Measurements from ENCODE around the gene TFPT.

TFPT gene

DNA sequence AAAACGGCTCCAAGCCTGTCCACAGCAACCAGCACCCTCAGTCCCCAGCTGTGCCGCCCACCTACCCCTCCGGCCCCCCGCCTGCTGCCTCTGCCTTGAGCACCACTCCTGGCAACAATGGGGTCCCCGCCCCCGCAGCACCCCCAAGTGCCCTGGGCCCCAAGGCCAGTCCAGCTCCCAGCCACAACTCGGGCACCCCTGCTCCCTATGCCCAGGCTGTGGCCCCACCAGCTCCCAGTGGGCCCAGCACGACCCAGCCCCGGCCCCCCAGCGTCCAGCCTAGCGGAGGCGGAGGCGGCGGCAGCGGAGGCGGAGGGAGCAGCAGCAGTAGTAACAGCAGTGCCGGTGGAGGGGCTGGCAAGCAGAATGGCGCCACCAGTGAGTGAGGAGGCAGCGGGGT lies 32.7 kb upstream of the TFPT start:
- no peak for DNase-seq

GRCh38 chr19:54147676-54148075 lies 32.2 kb upstream of the TFPT start:
- no peak for DNase-seq

GRCh38 chr19:54145541-54146158 lies 30.2 kb upstream of the TFPT start:
- no peak for DNase-seq

- no peak for DNase-seq
Observed at GRCh38 chr19:54142166-54142780, 26.8 kb upstream of the TFPT start.

DNA sequence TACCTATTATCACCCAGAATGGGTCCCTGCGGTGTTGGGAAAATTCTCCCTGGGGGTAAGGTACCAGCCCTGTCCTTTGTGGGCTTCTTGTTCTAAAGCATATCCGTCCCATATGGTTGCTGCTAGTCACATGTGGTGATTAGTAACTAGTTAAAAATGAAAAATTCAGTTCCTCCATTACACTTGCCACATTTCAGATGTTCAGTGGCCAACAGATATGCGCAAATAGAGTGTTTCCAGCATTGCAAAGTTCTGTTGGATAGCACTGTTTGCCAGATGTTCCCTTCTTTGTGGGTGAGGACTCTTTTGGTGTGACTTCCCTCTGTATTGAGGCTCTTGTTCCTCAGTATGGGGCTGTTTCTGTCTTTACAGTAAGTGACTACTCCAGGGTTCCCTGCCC lies 25.9 kb upstream of the TFPT start:
- no peak for DNase-seq

- DNase-seq: peak; percentile 57
Observed at GRCh38 chr19:54138489-54139256, 23.2 kb upstream of the TFPT start.

DNA sequence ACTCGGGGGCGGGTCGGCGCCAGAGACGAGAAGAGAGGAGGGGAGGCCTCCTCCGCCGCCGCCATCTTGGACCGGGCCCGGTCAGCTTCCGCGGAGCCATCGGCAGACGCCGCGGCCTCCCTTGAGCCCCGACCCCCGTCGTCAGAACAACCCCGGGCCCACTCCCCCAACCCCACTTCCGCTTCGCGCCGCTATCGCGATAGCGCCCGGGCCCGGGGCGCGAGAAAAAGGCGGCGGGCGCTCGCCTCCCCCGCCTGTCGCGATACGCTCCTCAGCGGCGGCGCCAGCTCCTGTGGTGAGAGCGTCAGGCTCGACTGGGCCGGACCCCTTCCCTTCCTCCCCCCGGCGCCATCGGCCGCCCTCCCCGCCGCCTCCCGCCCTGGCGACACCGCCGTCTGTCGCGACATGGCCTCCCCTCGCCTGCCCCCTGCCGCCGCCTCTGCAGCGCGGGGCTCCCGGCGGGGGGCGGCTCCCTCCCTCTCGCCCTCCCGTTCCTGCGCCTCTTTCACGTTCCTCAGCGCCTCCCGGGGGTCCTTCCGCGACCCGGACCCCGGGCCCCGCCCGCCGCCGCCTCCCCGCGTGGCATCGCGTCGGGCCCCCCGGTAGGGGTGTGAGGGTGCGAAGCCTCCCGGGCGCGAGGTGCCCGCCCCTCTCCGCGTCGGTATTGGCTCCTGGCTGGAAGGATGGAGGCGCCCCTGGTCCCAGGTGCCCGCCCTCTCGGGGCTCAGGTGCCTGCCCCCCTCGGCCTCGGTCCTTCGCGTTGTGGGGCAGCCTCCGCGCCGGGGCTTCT lies 22.4 kb upstream of the TFPT start, which contains the start of gene CNOT3:
CNOT3 (plus strand) TSS at position 64 of the 790 bp plus-strand sequence. CDS start 5,217 bp downstream, outside the sequence.
- peak; percentile 39 for DNase-seq

DNA sequence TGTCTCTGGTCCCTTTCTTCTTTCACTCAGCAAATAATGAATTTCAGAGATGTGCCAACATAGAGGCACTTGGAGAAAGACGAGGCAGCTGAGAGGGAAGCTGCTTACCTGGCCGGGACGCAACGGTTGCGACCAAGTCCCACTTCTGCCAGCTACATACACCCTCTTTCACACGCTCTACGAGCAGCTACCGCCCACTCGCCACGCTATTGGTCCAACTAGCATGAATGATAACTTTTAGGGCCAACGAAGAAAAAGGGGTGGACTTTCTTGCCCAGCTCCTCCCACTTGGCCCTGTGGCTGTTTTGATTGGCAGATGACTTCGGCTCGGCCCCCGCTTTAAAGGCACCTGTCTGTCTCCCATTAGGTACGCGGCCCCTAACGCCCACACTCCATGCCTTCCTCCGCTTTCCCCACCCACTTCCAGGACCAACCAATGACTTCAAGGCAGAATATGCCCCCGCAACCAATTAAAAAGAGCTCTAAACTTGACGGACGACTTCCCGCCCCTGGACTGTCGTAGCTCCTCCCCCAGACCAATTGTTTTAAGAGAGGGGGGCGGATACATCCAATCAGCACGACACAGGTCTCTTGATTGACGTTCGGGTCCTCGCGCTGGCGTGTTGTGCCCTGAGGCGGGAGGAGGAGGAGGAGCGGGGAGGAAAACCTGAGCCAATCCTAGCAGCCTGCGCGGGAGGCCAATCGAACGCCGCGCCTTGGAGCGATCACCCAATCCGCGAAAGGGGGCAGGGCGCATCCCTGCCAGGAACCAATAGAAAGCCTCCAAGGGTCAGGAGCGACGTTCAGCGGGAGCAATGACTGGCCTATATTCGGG lies 21.6 kb upstream of the TFPT start:
- peak; percentile 99 for DNase-seq

DNA sequence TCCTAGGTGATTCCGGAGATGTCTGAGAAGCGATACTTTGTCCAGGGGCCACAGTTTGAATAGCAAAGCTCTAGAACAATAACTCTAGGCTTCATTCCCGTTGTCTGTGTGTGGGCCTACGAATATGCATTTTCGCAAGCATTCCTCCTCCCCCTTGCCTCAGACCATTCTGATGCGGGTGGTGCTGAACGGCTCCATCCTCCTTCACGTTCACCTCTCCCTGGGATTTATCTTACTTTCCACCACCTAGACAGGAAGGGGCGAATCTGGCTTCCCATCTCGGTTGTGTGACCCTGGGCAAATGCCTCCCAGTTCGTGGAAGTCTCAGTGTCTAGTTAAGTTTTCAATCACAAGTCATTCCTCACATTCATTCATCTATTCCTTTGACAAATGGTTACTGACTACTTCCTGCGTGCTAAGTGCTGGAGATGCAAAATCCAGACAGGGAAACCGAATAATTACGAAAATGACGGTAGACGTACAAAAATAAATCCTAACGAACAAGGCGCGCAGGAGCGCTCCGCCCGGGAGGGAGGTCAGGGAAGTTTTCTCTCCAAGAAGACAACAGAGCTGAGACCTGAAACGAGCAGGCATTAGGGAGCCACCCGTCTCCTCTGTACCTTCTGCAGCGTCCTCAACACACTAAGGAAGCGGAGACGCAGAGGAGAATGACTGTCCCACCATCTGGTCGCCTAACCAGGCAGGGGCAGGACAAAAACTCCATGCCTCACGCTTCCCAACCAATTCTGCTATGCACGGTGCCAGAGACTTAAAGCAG lies 20.8 kb upstream of the TFPT start:
- no peak for DNase-seq

GRCh38 chr19:54133957-54134590 lies 18.6 kb upstream of the TFPT start:
- no peak for DNase-seq

DNA sequence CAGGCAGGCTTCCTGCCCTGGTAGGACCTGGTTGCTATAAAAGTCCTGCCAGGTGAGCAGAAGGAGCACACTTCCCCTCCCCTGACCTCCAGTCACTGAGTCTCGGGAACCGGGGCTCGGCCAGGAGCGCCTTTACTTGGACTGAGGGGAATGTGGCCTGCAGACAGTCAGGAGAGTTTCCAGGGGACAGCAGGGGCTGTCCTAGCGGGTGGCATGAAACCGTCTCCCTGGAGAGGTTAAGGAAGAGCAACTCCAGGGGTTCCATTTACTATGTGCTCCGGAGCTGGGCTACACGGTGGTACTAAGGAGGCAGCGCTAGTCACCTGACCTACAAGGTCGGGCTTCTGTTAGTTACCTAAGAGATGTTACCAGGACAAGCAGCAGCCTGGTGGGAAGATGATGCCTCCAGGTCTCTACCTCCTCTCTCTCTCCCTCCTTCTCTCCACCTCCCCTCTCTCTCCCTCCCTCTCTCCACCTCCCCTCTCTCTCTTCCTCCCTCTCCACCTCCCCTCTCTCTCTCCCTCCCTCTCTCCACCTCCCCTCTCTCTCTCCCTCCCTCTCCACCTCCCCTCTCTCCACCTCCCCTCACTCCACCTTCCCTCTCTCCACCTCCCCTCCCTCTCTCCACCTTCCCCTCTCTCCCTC lies 18.0 kb upstream of the TFPT start:
- DNase-seq: no peak

GRCh38 chr19:54129617-54129996 lies 14.2 kb upstream of the TFPT start:
- no peak for DNase-seq

DNA sequence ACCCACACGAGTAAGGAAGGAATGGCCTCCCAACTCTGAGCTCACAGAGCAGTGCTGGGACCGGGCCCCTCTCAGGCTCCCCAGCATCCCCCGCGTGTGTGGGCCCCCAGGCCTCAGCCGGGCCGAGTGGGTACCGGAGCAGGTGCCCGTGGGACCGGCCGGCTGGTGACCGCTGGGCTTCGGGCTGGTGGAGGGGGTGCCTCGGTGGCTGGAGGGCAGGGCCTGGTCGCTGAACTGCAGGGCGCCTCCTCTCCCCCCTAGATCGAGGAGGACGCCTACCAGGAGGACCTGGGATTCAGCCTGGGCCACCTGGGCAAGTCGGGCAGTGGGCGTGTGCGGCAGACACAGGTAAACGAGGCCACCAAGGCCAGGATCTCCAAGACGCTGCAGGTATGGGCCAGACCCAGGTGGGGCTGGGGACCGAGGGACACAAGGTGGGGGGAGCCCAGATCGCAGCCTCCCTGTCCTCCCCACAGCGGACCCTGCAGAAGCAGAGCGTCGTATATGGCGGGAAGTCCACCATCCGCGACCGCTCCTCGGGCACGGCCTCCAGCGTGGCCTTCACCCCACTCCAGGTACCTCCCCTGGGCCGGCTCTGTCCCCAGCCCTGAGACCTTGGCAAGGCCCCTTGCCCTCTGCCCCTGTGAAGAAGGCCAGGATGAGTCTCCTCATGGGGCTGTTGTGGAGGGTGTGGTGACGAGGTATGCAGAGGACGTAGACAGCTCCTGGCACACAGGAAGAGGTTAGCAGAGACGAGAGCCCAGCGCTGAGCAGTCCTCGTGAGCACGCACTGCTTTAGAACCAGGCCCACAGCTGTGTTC lies 13.5 kb upstream of the TFPT start:
- no peak for DNase-seq

DNA sequence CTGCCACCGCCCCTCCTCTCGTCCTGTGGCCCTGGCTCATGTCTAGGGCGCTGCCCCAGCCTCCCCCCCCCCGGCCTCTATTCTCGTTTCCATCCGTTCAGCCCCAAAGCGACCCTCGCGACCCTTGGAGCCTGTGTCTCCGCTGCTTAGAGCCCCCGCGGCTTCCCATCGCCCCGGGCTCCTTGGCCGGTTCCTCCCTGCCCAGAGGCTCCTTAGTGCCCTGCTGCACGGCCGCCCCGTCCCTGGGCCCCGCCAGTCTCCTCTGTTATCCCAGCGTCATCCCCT lies 12.9 kb upstream of the TFPT start:
- DNase-seq: no peak

- DNase-seq: no peak
Observed at GRCh38 chr19:54127688-54128440, 12.4 kb upstream of the TFPT start.

- DNase-seq: no peak
Observed at GRCh38 chr19:54125713-54126112, 10.3 kb upstream of the TFPT start.

- no peak for DNase-seq
Observed at GRCh38 chr19:54124393-54124792, 8.9 kb upstream of the TFPT start.

- no peak for DNase-seq
Observed at GRCh38 chr19:54123682-54124081, 8.2 kb upstream of the TFPT start.

- DNase-seq: no peak
Observed at GRCh38 chr19:54121259-54121658, 5.8 kb upstream of the TFPT start.

Data from activated naive CD4-positive, alpha-beta T cell treated with Interleukin-2 at 50 U/mL for 16 hours (primary cell).